HepG2 (cell line): Measurements from ENCODE around the gene TMEM44. TPM values are rescaled to one million over a fixed set of nuclear protein-coding genes. Genes with fewer than 3 reads are reported as not detected.

Source experiments
- ATAC-seq: fragments of 200-7000 bp; cut with Tn5 transposase; 3 replicates; pipeline ENCODE4 v1.9.1; 2020; ENCODE audit warnings: mild to moderate bottlenecking, moderate library complexity
- BruUV-seq: library from RNA; stranded (reverse); fragments of 400-500 nt; replicated peaks from 2 replicates; lab custom pipeline; 2021; lab: Mats Ljungman, UMichigan
- CTCF ChIA-PET: fragments of 300-600 bp; formaldehyde crosslinking; extraction: SDS; loops from one replicate; lab custom pipeline; 2021; ENCODE audit warnings: low total read pairs, inconsistent platforms, low intra/inter-chr PET ratio; lab: Yijun Ruan, JAX
- POLR2A ChIA-PET: fragments of 350-600 bp; sonication (Branson Sonifier 250); formaldehyde crosslinking; loops from one replicate; lab custom pipeline; 2020; ENCODE audit warnings: antibody characterized with exemption, inconsistent platforms; lab: Yijun Ruan, JAX
- DNase-seq: peaks from one replicate; pipeline ENCODE4 v3.0.0-alpha.2; 2015; ENCODE audit warnings: low spot score
- FAIRE-seq: peaks from 3 replicates; lab custom pipeline; 2011; peaks lifted over from hg19 to GRCh38; lab: Jason Lieb, UNC
- H2AFZ ChIP-seq: one replicate; pipeline ENCODE4 v1.6.1; 2011; ENCODE audit warnings: low read length, inconsistent platforms
- H3K27ac ChIP-seq: fragments of 300-600 bp; 3 replicates; pipeline ENCODE4 v1.8.0; 2011; ENCODE audit warnings: mixed run types, mild to moderate bottlenecking, mixed read lengths, low read length, inconsistent platforms; ENCODE audit not compliant: insufficient read depth; ENCODE audit errors: extremely low read length
- H3K27me3 ChIP-seq, 2 experiments: fragments of 200-600 bp in 1 of 2; 2 replicates in 1 of 2; 3 replicates in 1 of 2; pipeline versions ENCODE4 v1.6.0 to v1.8.0; 2011; ENCODE audit warnings: low read length in 2 of 2, mild to moderate bottlenecking in 2 of 2, moderate library complexity in 2 of 2, inconsistent platforms in 1 of 2; ENCODE audit not compliant: insufficient read depth in 2 of 2, control insufficient read depth in 1 of 2
- H3K36me3 ChIP-seq, 2 experiments: fragments of 200-600 bp in 1 of 2; replicated peaks in 1 of 2; 2 replicates in 1 of 2; 3 replicates in 1 of 2; pipeline versions ENCODE4 v1.5.1 to v1.8.0; 2011; ENCODE audit warnings: low read length in 2 of 2, inconsistent platforms in 1 of 2; ENCODE audit not compliant: insufficient read depth in 2 of 2, control insufficient read depth in 1 of 2
- H3K4me1 ChIP-seq: 2 replicates; pipeline ENCODE4 v1.5.1; 2012; ENCODE audit warnings: low read length, inconsistent platforms; ENCODE audit not compliant: insufficient read depth
- H3K4me2 ChIP-seq: 2 replicates; pipeline ENCODE4 v1.6.0; 2011; ENCODE audit warnings: low read depth, low read length, inconsistent platforms
- H3K4me3 ChIP-seq, 3 experiments: fragments of 200-600 bp in 1 of 3; sonication (generic), shearing (Covaris generic) in 1 of 3; replicated peaks in 1 of 3; 2 replicates each; pipeline ENCODE4 v1.5.1; 2011 to 2016; ENCODE audit warnings: low read length in 3 of 3, inconsistent platforms in 2 of 3, low read depth in 2 of 3, mild to moderate bottlenecking in 2 of 3, control low read depth in 1 of 3, mixed read lengths in 1 of 3; ENCODE audit not compliant: insufficient read depth in 1 of 3
- H3K79me2 ChIP-seq: one replicate; pipeline ENCODE4 v1.6.1; 2011; ENCODE audit warnings: low read length, inconsistent platforms; ENCODE audit not compliant: insufficient read depth
- H3K9ac ChIP-seq: 2 replicates; pipeline ENCODE4 v1.6.0; 2011; ENCODE audit warnings: mild to moderate bottlenecking, low read depth, low read length, inconsistent platforms; ENCODE audit not compliant: insufficient read depth
- H3K9me3 ChIP-seq: 2 replicates; pipeline ENCODE4 v1.5.1; 2012; ENCODE audit warnings: mild to moderate bottlenecking, low read length
- H4K20me1 ChIP-seq: 2 replicates; pipeline ENCODE4 v1.6.0; 2011; ENCODE audit warnings: inconsistent platforms, mild to moderate bottlenecking, low read length, moderate library complexity; ENCODE audit not compliant: insufficient read depth
- ARNTL ChIP-seq: sonication (generic); formaldehyde crosslinking; IDR thresholded peaks from 2 replicates; pipeline ENCODE4 v1.4.0; 2020; ENCODE audit warnings: mild to moderate bottlenecking, missing genetic modification reagents
- MZF1 ChIP-seq: sonication (generic); formaldehyde crosslinking; IDR thresholded peaks from 2 replicates; pipeline ENCODE4 v1.8.1; 2023; ENCODE audit warnings: mild to moderate bottlenecking, missing genetic modification reagents, borderline replicate concordance
- SCMH1 ChIP-seq: sonication (generic); formaldehyde crosslinking; IDR thresholded peaks from 2 replicates; pipeline ENCODE4 v1.9.0; 2021; ENCODE audit warnings: missing genetic modification reagents, mild to moderate bottlenecking, borderline replicate concordance
- SP140L ChIP-seq: sonication (generic); formaldehyde crosslinking; IDR thresholded peaks from 2 replicates; pipeline ENCODE4 v1.4.0; 2020; ENCODE audit warnings: missing genetic modification reagents, borderline replicate concordance
- SP4 ChIP-seq: sonication (generic); formaldehyde crosslinking; IDR thresholded peaks from 2 replicates; pipeline ENCODE4 v1.8.1; 2023; ENCODE audit warnings: mild to moderate bottlenecking, missing genetic modification reagents
- ZFP1 ChIP-seq: IDR thresholded peaks from 2 replicates; pipeline ENCODE4 v1.6.1; 2016
- ZNF260 ChIP-seq: sonication (generic); formaldehyde crosslinking; IDR thresholded peaks from 2 replicates; pipeline ENCODE4 v1.4.0; 2020; ENCODE audit warnings: missing genetic modification reagents, low read depth, mild to moderate bottlenecking, borderline replicate concordance
- ZNF335 ChIP-seq: sonication (generic); formaldehyde crosslinking; IDR thresholded peaks from 2 replicates; pipeline ENCODE4 v1.4.0; 2020; ENCODE audit warnings: missing genetic modification reagents
- WGBS: methylation state at CpG from one replicate; pipeline ENCODE4 v1.1.6; 2017; ENCODE audit warnings: low lambda C conversion rate; 5-methylcytosine and 5-hydroxymethylcytosine counted together
- in situ Hi-C: cut with HindIII; loops from 2 replicates; pipeline ENCODE4 v1.10.0; 2017; ENCODE audit warnings: low pct_unique_long_range_greater_than_20kb; ENCODE audit not compliant: extremely low pct_ligation_motif_present
- intact Hi-C: fragments of 100-400 bp; cut with micrococcal nuclease; formaldehyde crosslinking; loops from one replicate; pipeline ENCODE4 v1.10.0; 2022; ENCODE audit not compliant: unreplicated experiment
- polyA plus RNA-seq, 8 experiments: library from polyadenylated mRNA; depleted of rRNA in 3 of 8; stranded (reverse) in 7 of 8; unstranded in 1 of 8; fragments of >200 nt; fragmentation: Illumina TruSeq in 4 of 8; extraction: Trizol in 4 of 8; gene quantifications; 2 replicates each; pipeline versions ENCODE4 v1.2.1 to v1.2.3, GENCODE V29; 2011 to 2016; ENCODE audit warnings: low read depth in 4 of 8, missing spikeins in 1 of 8, mixed read lengths in 1 of 8; ENCODE audit not compliant: insufficient read depth in 1 of 8
- total RNA-seq, 5 experiments: library from RNA; depleted of rRNA; stranded (reverse); fragments of >200 nt; fragmentation: Illumina TruSeq; extraction: Trizol; gene quantifications; 2 replicates each; pipeline ENCODE4 v1.2.3, GENCODE V29; 2016; ENCODE audit warnings: low read depth in 1 of 5
- TF ChIP-seq, protein P1 (sequence below): sonication (generic); formaldehyde crosslinking; IDR thresholded peaks from one replicate; pipeline ENCODE4 v1.5.1; 2020; ENCODE audit warnings: mild to moderate bottlenecking, missing genetic modification reagents; ENCODE audit errors: not compliant biosample characterization
- TF ChIP-seq, protein P2 (sequence below): sonication (generic); formaldehyde crosslinking; conservative IDR thresholded peaks from 2 replicates; pipeline ENCODE4 v1.8.0; 2022; ENCODE audit warnings: low read depth, missing genetic modification reagents
- TF ChIP-seq, protein P3 (sequence below): sonication (generic); formaldehyde crosslinking; IDR thresholded peaks from 2 replicates; pipeline ENCODE4 v1.4.0; 2020; ENCODE audit warnings: missing genetic modification reagents; ENCODE audit errors: not compliant biosample characterization
- TF ChIP-seq, protein P4 (sequence below): sonication (generic); formaldehyde crosslinking; IDR thresholded peaks from 2 replicates; pipeline ENCODE4 v1.5.1; 2020; ENCODE audit warnings: mild to moderate bottlenecking, missing genetic modification reagents, moderate library complexity

The TMEM44 gene
- total and polyA plus RNA-seq, 2 of the 13 experiments (the other 11 are each of a cell fraction or from before 2014, with no cell fraction given), result 7.3 to 13.8 TPM

DNA sequence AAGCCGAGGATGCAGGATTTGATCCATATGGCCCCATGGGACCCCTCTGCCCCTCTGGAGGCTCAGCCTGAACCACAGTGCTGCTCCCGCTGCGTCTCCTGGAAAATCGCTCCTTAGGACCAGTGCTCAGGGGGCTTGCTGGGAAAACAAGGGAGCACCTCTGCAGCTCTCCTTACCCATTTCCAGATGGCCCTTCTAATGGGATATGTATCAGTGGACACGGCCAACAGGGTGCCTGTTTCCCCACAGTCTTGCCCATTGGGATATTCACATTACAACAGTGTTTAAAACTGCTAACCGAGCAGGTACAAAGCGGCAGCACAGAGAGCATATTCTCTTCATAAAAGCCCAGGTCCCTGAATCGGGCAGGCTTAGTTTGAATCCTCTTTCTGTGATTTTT is 27.1 kb downstream of the TMEM44 start:
- DNase-seq, result no peak
- in situ Hi-C loops, result no loop called here
- POLR2A ChIA-PET, result no interaction called here
- Histone ChIP-seq H3K79me2 (no peaks in the 10 kb centered on the region), H2AFZ (no peak overlapping the region), H3K9ac (no peak overlapping the region), H3K36me3 (0 out of 5 replicates have a peak, but pooled peaks cover 0 to 3% of the 10 kb centered on the region in 2 experiments), H3K27ac (no peak overlapping the region), H3K9me3 (no peaks in the 10 kb centered on the region), H4K20me1 (no peaks in the 10 kb centered on the region), H3K4me1 (no peaks in the 10 kb centered on the region), H3K4me3 (no peak overlapping the region), H3K27me3 (no peaks in the 10 kb centered on the region), H3K4me2 (no peak overlapping the region)
- no peak for FAIRE-seq
- CTCF ChIA-PET, result no interaction called here
- WGBS, result 91% methylated on average over 7 of the region's 8 CpGs
- no peak for ATAC-seq
- no peak for TF ChIP-seq SP4
- no peak for TF ChIP-seq SCMH1 (CRISPR knock-in tag)
- TF ChIP-seq SP140L (CRISPR knock-in tag), result no peak
- no peak for TF ChIP-seq ZNF260
- TF ChIP-seq, protein P1, sequence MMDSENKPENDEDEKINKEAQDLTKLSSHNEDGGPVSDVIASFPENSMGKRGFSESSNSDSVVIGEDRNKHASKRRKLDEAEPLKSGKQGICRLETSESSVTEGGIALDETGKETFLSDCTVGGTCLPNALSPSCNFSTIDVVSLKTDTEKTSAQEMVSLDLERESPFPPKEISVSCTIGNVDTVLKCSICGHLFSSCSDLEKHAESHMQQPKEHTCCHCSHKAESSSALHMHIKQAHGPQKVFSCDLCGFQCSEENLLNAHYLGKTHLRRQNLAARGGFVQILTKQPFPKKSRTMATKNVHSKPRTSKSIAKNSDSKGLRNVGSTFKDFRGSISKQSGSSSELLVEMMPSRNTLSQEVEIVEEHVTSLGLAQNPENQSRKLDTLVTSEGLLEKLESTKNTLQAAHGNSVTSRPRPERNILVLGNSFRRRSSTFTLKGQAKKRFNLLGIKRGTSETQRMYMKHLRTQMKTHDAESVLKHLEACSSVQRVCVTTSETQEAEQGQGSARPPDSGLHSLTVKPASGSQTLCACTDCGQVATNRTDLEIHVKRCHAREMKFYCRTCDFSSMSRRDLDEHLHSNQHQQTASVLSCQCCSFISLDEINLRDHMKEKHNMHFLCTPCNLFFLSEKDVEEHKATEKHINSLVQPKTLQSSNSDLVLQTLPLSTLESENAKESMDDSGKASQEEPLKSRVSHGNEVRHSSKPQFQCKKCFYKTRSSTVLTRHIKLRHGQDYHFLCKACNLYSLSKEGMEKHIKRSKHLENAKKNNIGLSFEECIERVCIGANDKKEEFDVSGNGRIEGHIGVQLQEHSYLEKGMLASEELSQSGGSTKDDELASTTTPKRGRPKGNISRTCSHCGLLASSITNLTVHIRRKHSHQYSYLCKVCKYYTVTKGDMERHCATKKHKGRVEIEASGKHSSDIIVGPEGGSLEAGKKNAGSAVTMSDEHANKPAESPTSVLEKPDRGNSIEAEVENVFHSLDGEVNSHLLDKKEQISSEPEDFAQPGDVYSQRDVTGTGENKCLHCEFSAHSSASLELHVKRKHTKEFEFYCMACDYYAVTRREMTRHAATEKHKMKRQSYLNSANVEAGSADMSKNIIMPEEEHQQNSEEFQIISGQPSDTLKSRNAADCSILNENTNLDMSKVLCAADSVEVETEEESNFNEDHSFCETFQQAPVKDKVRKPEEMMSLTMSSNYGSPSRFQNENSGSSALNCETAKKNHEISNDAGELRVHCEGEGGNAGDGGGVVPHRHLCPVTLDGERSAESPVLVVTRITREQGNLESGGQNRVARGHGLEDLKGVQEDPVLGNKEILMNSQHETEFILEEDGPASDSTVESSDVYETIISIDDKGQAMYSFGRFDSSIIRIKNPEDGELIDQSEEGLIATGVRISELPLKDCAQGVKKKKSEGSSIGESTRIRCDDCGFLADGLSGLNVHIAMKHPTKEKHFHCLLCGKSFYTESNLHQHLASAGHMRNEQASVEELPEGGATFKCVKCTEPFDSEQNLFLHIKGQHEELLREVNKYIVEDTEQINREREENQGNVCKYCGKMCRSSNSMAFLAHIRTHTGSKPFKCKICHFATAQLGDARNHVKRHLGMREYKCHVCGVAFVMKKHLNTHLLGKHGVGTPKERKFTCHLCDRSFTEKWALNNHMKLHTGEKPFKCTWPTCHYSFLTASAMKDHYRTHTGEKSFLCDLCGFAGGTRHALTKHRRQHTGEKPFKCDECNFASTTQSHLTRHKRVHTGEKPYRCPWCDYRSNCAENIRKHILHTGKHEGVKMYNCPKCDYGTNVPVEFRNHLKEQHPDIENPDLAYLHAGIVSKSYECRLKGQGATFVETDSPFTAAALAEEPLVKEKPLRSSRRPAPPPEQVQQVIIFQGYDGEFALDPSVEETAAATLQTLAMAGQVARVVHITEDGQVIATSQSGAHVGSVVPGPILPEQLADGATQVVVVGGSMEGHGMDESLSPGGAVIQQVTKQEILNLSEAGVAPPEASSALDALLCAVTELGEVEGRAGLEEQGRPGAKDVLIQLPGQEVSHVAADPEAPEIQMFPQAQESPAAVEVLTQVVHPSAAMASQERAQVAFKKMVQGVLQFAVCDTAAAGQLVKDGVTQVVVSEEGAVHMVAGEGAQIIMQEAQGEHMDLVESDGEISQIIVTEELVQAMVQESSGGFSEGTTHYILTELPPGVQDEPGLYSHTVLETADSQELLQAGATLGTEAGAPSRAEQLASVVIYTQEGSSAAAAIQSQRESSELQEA (CRISPR knock-in tag), result no peak
- no peak for TF ChIP-seq ARNTL
- TF ChIP-seq ZFP1 (CRISPR knock-in tag), result no peak
- TF ChIP-seq, protein P2, sequence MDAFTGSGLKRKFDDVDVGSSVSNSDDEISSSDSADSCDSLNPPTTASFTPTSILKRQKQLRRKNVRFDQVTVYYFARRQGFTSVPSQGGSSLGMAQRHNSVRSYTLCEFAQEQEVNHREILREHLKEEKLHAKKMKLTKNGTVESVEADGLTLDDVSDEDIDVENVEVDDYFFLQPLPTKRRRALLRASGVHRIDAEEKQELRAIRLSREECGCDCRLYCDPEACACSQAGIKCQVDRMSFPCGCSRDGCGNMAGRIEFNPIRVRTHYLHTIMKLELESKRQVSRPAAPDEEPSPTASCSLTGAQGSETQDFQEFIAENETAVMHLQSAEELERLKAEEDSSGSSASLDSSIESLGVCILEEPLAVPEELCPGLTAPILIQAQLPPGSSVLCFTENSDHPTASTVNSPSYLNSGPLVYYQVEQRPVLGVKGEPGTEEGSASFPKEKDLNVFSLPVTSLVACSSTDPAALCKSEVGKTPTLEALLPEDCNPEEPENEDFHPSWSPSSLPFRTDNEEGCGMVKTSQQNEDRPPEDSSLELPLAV (CRISPR knock-in tag), result no peak
- TF ChIP-seq, protein P3, sequence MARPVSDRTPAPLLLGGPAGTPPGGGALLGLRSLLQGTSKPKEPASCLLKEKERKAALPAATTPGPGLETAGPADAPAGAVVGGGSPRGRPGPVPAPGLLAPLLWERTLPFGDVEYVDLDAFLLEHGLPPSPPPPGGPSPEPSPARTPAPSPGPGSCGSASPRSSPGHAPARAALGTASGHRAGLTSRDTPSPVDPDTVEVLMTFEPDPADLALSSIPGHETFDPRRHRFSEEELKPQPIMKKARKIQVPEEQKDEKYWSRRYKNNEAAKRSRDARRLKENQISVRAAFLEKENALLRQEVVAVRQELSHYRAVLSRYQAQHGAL (CRISPR knock-in tag), result no peak
- TF ChIP-seq MZF1 (CRISPR knock-in tag), result no peak
- TF ChIP-seq ZNF335, result no peak
- TF ChIP-seq, protein P4, sequence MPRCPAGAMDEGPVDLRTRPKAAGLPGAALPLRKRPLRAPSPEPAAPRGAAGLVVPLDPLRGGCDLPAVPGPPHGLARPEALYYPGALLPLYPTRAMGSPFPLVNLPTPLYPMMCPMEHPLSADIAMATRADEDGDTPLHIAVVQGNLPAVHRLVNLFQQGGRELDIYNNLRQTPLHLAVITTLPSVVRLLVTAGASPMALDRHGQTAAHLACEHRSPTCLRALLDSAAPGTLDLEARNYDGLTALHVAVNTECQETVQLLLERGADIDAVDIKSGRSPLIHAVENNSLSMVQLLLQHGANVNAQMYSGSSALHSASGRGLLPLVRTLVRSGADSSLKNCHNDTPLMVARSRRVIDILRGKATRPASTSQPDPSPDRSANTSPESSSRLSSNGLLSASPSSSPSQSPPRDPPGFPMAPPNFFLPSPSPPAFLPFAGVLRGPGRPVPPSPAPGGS (CRISPR knock-in tag), result no peak
- no TSS peak for BruUV-seq
- intact Hi-C loops, result no loop called here
